ENCODE data around the gene HTD2. TPM values are rescaled to one million over a fixed set of nuclear protein-coding genes. Genes with fewer than 3 reads are reported as not detected.

HTD2 gene
- total RNA-seq, 1 donor from 2014 or later = 7.7 TPM

DNA sequence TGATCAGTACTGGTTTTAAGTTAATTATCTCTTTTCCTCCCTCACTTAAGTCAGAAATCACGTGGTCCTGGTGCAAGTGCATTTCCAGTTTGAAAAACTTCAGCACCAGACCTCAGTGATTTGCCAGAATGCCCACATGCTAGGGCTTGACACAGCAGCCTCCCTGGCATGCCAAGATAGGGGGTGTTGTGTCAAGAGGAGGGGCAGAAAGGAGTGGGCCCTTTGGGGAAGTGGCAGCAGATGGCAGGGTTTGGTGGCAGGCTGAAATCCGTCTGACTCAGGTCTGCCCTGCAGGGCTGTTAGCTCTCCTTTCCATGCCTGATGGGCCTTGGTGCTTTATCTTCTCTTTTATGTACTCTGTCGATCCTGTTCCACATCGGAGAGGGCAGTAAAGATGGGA is 49.7 kb downstream of the HTD2 start:
- Histone ChIP-seq H3K9ac (ENCODE audit: low read length) (no peak overlapping the region), H4K20me1 (ENCODE audit: insufficient read depth, low read length) (peaks cover 52% of the 10 kb centered on the region), H3K36me3 (ENCODE audit: insufficient read depth, low read length) (no peaks in the 10 kb centered on the region), H3K4me1 (ENCODE audit: insufficient read depth, low read length) (peaks cover 4% of the 10 kb centered on the region), H3K9me3 (ENCODE audit: insufficient read depth, low read depth, low read length) (no peaks in the 10 kb centered on the region), H3K79me2 (ENCODE audit: insufficient read depth, low read length) (peaks cover 45% of the 10 kb centered on the region), H2AFZ (ENCODE audit: low read depth, low read length) (no peak overlapping the region), H3K27ac (ENCODE audit: low read depth, low read length) (no peak overlapping the region), H3K4me2 (ENCODE audit: low read length) (no peak overlapping the region), H3K27me3 (ENCODE audit: insufficient read depth, low read length) (no peaks in the 10 kb centered on the region), H3K4me3 (ENCODE audit: insufficient read depth, low read depth, low read length) (no peak overlapping the region)
- Mint-ChIP-seq H3K4me1 (ENCODE audit: low read depth, unreplicated experiment) (peaks cover 3% of the 10 kb centered on the region), H3K9me3 (ENCODE audit: unreplicated experiment) (no peaks in the 10 kb centered on the region), H3K36me3 (ENCODE audit: low read depth, unreplicated experiment) (no peaks in the 10 kb centered on the region), H3K27me3 (ENCODE audit: low read depth, unreplicated experiment) (peaks cover 2% of the 10 kb centered on the region), H3K4me3 (ENCODE audit: unreplicated experiment) (no peak overlapping the region), H3K27ac (ENCODE audit: unreplicated experiment) (no peak overlapping the region)
- TF ChIP-seq, protein P1, sequence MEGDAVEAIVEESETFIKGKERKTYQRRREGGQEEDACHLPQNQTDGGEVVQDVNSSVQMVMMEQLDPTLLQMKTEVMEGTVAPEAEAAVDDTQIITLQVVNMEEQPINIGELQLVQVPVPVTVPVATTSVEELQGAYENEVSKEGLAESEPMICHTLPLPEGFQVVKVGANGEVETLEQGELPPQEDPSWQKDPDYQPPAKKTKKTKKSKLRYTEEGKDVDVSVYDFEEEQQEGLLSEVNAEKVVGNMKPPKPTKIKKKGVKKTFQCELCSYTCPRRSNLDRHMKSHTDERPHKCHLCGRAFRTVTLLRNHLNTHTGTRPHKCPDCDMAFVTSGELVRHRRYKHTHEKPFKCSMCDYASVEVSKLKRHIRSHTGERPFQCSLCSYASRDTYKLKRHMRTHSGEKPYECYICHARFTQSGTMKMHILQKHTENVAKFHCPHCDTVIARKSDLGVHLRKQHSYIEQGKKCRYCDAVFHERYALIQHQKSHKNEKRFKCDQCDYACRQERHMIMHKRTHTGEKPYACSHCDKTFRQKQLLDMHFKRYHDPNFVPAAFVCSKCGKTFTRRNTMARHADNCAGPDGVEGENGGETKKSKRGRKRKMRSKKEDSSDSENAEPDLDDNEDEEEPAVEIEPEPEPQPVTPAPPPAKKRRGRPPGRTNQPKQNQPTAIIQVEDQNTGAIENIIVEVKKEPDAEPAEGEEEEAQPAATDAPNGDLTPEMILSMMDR (IDR thresholded peaks at IDR 0.05; ENCODE audit: insufficient read depth, low read depth, low read length) = no peak
- no peak for TF ChIP-seq EZH2 (IDR thresholded peaks at IDR 0.05; ENCODE audit: insufficient read depth, low read length)
- no peak for FAIRE-seq
- no peak for DNase-seq (ENCODE audit: low read depth)

DNA sequence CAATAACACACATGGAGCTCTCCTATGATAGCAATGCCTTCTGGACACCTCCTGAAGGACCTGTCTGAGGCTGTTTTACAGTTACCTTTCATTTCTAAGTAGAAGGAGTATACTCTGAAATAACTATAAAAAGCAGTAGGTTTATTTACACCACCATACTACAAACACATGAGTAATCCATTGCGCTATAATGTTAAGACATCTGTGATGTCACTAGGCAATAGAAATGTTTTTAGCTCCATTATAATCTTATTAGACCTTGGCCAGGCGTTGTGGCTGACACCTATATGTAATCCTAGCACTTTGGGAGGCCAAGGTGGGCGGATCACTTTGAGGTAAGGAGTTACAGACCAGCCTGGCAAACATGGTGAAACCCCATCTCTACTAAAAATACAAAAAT is 51.1 kb downstream of the HTD2 start:
- Histone ChIP-seq H4K20me1 (ENCODE audit: insufficient read depth, low read length) (peaks cover 43% of the 10 kb centered on the region), H3K9ac (ENCODE audit: low read length) (no peak overlapping the region), H3K27ac (ENCODE audit: low read depth, low read length) (no peak overlapping the region), H3K4me2 (ENCODE audit: low read length) (no peak overlapping the region), H3K27me3 (ENCODE audit: insufficient read depth, low read length) (no peaks in the 10 kb centered on the region), H3K4me3 (ENCODE audit: insufficient read depth, low read depth, low read length) (no peak overlapping the region), H3K36me3 (ENCODE audit: insufficient read depth, low read length) (no peaks in the 10 kb centered on the region), H2AFZ (ENCODE audit: low read depth, low read length) (no peak overlapping the region), H3K4me1 (ENCODE audit: insufficient read depth, low read length) (peaks cover 3% of the 10 kb centered on the region), H3K79me2 (ENCODE audit: insufficient read depth, low read length) (peaks cover 41% of the 10 kb centered on the region), H3K9me3 (ENCODE audit: insufficient read depth, low read depth, low read length) (no peaks in the 10 kb centered on the region)
- H3K36me3 Mint-ChIP-seq (ENCODE audit: low read depth, unreplicated experiment) = no peaks in the 10 kb centered on the region
- no peaks in the 10 kb centered on the region for H3K4me1 Mint-ChIP-seq (ENCODE audit: low read depth, unreplicated experiment)
- no peak for FAIRE-seq
- H3K9me3 Mint-ChIP-seq (ENCODE audit: unreplicated experiment) = no peaks in the 10 kb centered on the region
- TF ChIP-seq, protein P1 (IDR thresholded peaks at IDR 0.05; ENCODE audit: insufficient read depth, low read depth, low read length) = no peak
- no peak for TF ChIP-seq EZH2 (IDR thresholded peaks at IDR 0.05; ENCODE audit: insufficient read depth, low read length)
- H3K27ac Mint-ChIP-seq (ENCODE audit: unreplicated experiment) = no peak overlapping the region
- H3K27me3 Mint-ChIP-seq (ENCODE audit: low read depth, unreplicated experiment) = peaks cover 2% of the 10 kb centered on the region
- no peak overlapping the region for H3K4me3 Mint-ChIP-seq (ENCODE audit: unreplicated experiment)
- no peak for DNase-seq (ENCODE audit: low read depth)

DNA sequence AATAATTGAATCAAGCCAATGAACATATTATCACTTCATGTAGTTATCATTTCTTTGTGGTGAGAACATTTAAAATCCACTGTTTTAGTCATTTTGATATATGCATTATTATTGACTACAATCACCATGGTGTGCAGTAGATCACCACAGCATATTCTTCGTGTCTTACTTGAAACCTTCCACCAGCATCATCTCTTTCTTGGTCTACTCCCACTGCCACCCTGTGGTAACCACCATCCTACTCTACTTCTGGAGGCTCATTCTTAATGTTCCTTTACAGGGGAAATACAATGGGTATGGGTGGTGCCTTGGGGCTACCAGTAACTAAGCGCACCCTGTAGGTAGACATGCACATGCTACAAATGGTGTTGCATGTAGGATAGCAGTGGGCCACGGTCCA is 51.8 kb downstream of the HTD2 start:
- no peaks in the 10 kb centered on the region for H3K9me3 Mint-ChIP-seq (ENCODE audit: unreplicated experiment)
- H3K9me3 ChIP-seq (ENCODE audit: insufficient read depth, low read depth, low read length) = no peaks in the 10 kb centered on the region
- DNase-seq (ENCODE audit: low read depth) = no peak
- H3K9ac ChIP-seq (ENCODE audit: low read length) = no peak overlapping the region
- peaks cover 2% of the 10 kb centered on the region for H3K27me3 Mint-ChIP-seq (ENCODE audit: low read depth, unreplicated experiment)
- H3K79me2 ChIP-seq (ENCODE audit: insufficient read depth, low read length) = peaks cover 41% of the 10 kb centered on the region
- H3K4me3 Mint-ChIP-seq (ENCODE audit: unreplicated experiment) = no peak overlapping the region
- H3K36me3 ChIP-seq (ENCODE audit: insufficient read depth, low read length) = no peaks in the 10 kb centered on the region
- H2AFZ ChIP-seq (ENCODE audit: low read depth, low read length) = no peak overlapping the region
- no peaks in the 10 kb centered on the region for H3K36me3 Mint-ChIP-seq (ENCODE audit: low read depth, unreplicated experiment)
- no peaks in the 10 kb centered on the region for H3K4me1 Mint-ChIP-seq (ENCODE audit: low read depth, unreplicated experiment)
- no peak overlapping the region for H3K27ac Mint-ChIP-seq (ENCODE audit: unreplicated experiment)
- TF ChIP-seq, protein P1 (IDR thresholded peaks at IDR 0.05; ENCODE audit: insufficient read depth, low read depth, low read length) = no peak
- TF ChIP-seq EZH2 (IDR thresholded peaks at IDR 0.05; ENCODE audit: insufficient read depth, low read length) = no peak
- no peaks in the 10 kb centered on the region for H3K4me1 ChIP-seq (ENCODE audit: insufficient read depth, low read length)
- no peak overlapping the region for H3K27ac ChIP-seq (ENCODE audit: low read depth, low read length)
- no peaks in the 10 kb centered on the region for H3K27me3 ChIP-seq (ENCODE audit: insufficient read depth, low read length)
- no peak overlapping the region for H3K4me2 ChIP-seq (ENCODE audit: low read length)
- H3K4me3 ChIP-seq (ENCODE audit: insufficient read depth, low read depth, low read length) = no peak overlapping the region
- H4K20me1 ChIP-seq (ENCODE audit: insufficient read depth, low read length) = peaks cover 41% of the 10 kb centered on the region
- FAIRE-seq = no peak

Measured in astrocyte (in vitro differentiated cells and primary cell).